HEK293 (cell line): ENCODE data around the gene ABHD16A.

Experiments used
- CTCF ChIA-PET: fragments of 350-600 bp; formaldehyde crosslinking; extraction: SDS; loops from one replicate; lab custom pipeline; 2021; ENCODE audit warnings: antibody characterized with exemption; lab: Yijun Ruan, JAX
- POLR2A ChIA-PET: fragments of 300-600 bp; formaldehyde crosslinking; extraction: SDS; loops from one replicate; lab custom pipeline; 2020; ENCODE audit warnings: antibody characterized with exemption, inconsistent platforms; lab: Yijun Ruan, JAX
- H3K27ac ChIP-seq: fragments of 200-500 bp; sonication (Bioruptor generic); 2 replicates; pipeline ENCODE4 v1.5.1; 2014; ENCODE audit warnings: low read depth, low read length, control low read depth, inconsistent platforms; ENCODE audit errors: extremely low read depth
- H3K36me3 ChIP-seq, 2 experiments: fragments of 200-500 bp in 1 of 2; sonication (Bioruptor generic) in 1 of 2; 1 replicate in 1 of 2; 2 replicates in 1 of 2; pipeline ENCODE4 v1.5.1; 2014 to 2017; ENCODE audit warnings: inconsistent platforms in 2 of 2, low read length in 2 of 2; ENCODE audit not compliant: control insufficient read depth in 2 of 2, insufficient read depth in 1 of 2
- H3K4me1 ChIP-seq: fragments of 200-500 bp; sonication (Bioruptor generic); 2 replicates; pipeline ENCODE4 v1.5.1; 2014; ENCODE audit warnings: mild to moderate bottlenecking, low read length, inconsistent platforms; ENCODE audit not compliant: control insufficient read depth, insufficient read depth
- H3K4me3 ChIP-seq: 2 replicates; pipeline ENCODE4 v1.5.1; 2011; ENCODE audit warnings: low read depth, mild to moderate bottlenecking, control low read depth, low read length, moderate library complexity
- H3K9me3 ChIP-seq: fragments of 200-500 bp; sonication (Bioruptor generic); 2 replicates; pipeline ENCODE4 v1.5.1; 2014; ENCODE audit warnings: low read depth, low read length, inconsistent platforms; ENCODE audit not compliant: control insufficient read depth, insufficient read depth
- HOXC10 ChIP-seq: sonication (generic); formaldehyde crosslinking; IDR thresholded peaks from 2 replicates; pipeline ENCODE4 v1.8.1; 2023; ENCODE audit warnings: mild to moderate bottlenecking, missing genetic modification reagents
- PBX3 ChIP-seq: sonication (generic); formaldehyde crosslinking; IDR thresholded peaks from 2 replicates; pipeline ENCODE4 v1.8.1; 2022; ENCODE audit warnings: mild to moderate bottlenecking, moderate library complexity, missing genetic modification reagents
- PRDM10 ChIP-seq: fragments of 450-650 bp; formaldehyde crosslinking; IDR thresholded peaks from 2 replicates; pipeline ENCODE4 v1.5.1; 2016; ENCODE audit warnings: missing biosample characterization, missing genetic modification characterization
- REST ChIP-seq: fragments of 450-650 bp; formaldehyde crosslinking; IDR thresholded peaks from 2 replicates; pipeline ENCODE4 v1.5.1; 2016; ENCODE audit warnings: missing biosample characterization, missing genetic modification characterization
- ZBTB10 ChIP-seq: fragments of 450-650 bp; formaldehyde crosslinking; IDR thresholded peaks from 2 replicates; pipeline ENCODE4 v1.5.1; 2016; ENCODE audit warnings: missing biosample characterization, missing genetic modification characterization
- ZEB2 ChIP-seq: fragments of 450-650 bp; formaldehyde crosslinking; IDR thresholded peaks from 2 replicates; pipeline ENCODE4 v1.5.1; 2016; ENCODE audit warnings: missing biosample characterization, missing genetic modification characterization
- ZNF140 ChIP-seq: fragments of 450-650 bp; formaldehyde crosslinking; IDR thresholded peaks from 2 replicates; pipeline ENCODE4 v1.5.1; 2016; ENCODE audit warnings: missing biosample characterization, missing genetic modification characterization
- ZNF146 ChIP-seq: fragments of 450-650 bp; formaldehyde crosslinking; IDR thresholded peaks from 2 replicates; pipeline ENCODE4 v1.5.1; 2016; ENCODE audit warnings: missing biosample characterization, missing genetic modification characterization
- ZNF184 ChIP-seq: fragments of 450-650 bp; IDR thresholded peaks from 2 replicates; pipeline ENCODE4 v1.5.1; 2018; ENCODE audit warnings: missing biosample characterization, mild to moderate bottlenecking, missing genetic modification characterization
- ZNF274 ChIP-seq, 2 experiments: fragments of 200-500 bp in 1 of 2; fragments of 450-650 bp in 1 of 2; sonication (Bioruptor generic) in 1 of 2; formaldehyde crosslinking in 1 of 2; IDR thresholded peaks; 2 replicates each; pipeline versions ENCODE4 v1.5.1 to v1.6.1; 2014 to 2016; ENCODE audit warnings: borderline replicate concordance in 1 of 2, inconsistent platforms in 1 of 2, low read length in 1 of 2, missing biosample characterization in 1 of 2, missing genetic modification characterization in 1 of 2
- ZNF501 ChIP-seq: fragments of 450-650 bp; formaldehyde crosslinking; IDR thresholded peaks from 2 replicates; pipeline ENCODE4 v1.5.1; 2016; ENCODE audit warnings: missing biosample characterization, missing genetic modification characterization
- ZNF629 ChIP-seq: fragments of 450-650 bp; formaldehyde crosslinking; IDR thresholded peaks from 2 replicates; pipeline ENCODE4 v1.5.1; 2017; ENCODE audit warnings: missing biosample characterization, missing genetic modification characterization

Gene ABHD16A

GRCh38 chr6:31659649-31660380, 43.3 kb downstream of the ABHD16A start:
- ChIA-PET POLR2A (interaction anchor here (0.6 to 7.4 kb wide), 28 partner anchors 7 to 1312 kb away, joined by 3 to 180 read pairs (median 5); partner anchors contain the start of genes ABHD16A, APOM, ATP6V1G2 and BAG6), CTCF (interaction anchor here (0.5 to 1.5 kb wide), 6 partner anchors 8 to 171 kb away, joined by 3 to 16 read pairs (median 4); partner anchors contain the start of gene BAG6)
- Histone ChIP-seq H3K4me3 (peak overlapping the region; percentile 67), H3K27ac (peak overlapping the region; percentile 73), H3K36me3 (peaks cover 0 to 55% of the 10 kb centered on the region in 2 experiments; a peak in 2 of 3 replicates), H3K4me1 (peaks cover 6% of the 10 kb centered on the region; the same call in 1 of the 2 replicates), H3K9me3 (no peaks in the 10 kb centered on the region)
- TF ChIP-seq ZBTB10 (tag by site-specific recombination): peak; percentile 37; the same call in 1 of the 2 replicates
- 0 out of 2 replicates have a peak, but pooled peaks have one; percentile 7 for TF ChIP-seq PRDM10
- no peak for TF ChIP-seq ZNF184 (tag by site-specific recombination)
- TF ChIP-seq REST: peak; percentile 91

GRCh38 chr6:31658983-31659648, 44.0 kb downstream of the ABHD16A start:
- Histone ChIP-seq H3K9me3 (no peaks in the 10 kb centered on the region), H3K36me3 (peaks cover 0 to 55% of the 10 kb centered on the region in 2 experiments; a peak in 2 of 3 replicates), H3K27ac (0 out of 2 replicates have a peak overlapping the region, but pooled peaks have one; percentile 73), H3K4me1 (peaks cover 3% of the 10 kb centered on the region; the same call in 1 of the 2 replicates)
- POLR2A ChIA-PET: interaction anchor here (0.6 to 3.2 kb wide), 5 partner anchors 12 to 942 kb away, joined by 3 to 12 read pairs (median 8); partner anchors contain the start of gene MDC1
- TF ChIP-seq ZNF629 (tag by site-specific recombination) (no peak), PBX3 (CRISPR knock-in tag) (no peak), HOXC10 (no peak), ZEB2 (no peak), ZNF146 (tag by site-specific recombination) (no peak), ZNF274 (IDR thresholded peaks at IDR 0.05; ENCODE audit: low read length) (no peak), ZNF274 (tag by site-specific recombination; IDR thresholded peaks at IDR 0.05; ENCODE audit: borderline replicate concordance) (no peak), ZNF140 (tag by site-specific recombination) (no peak), ZNF501 (tag by site-specific recombination) (no peak)
- TF ChIP-seq, all 188 proteins: peak for 0
- peak overlapping the region; percentile 67 for H3K4me3 ChIP-seq
- CTCF ChIA-PET: no interaction called here
